C4-2B (cell line): Measurements from ENCODE around the gene HACD1.
"Not testable (repeated sequence)": the region's sequence is repeated elsewhere in the genome, so short reads cannot be mapped to it uniquely, and the experiment has no call there.

Source experiments
- H3K27ac ChIP-seq: fragments of 450-650 bp; 2 replicates; pipeline ENCODE4 v1.5.1; 2017
- ZFX ChIP-seq: fragments of 450-650 bp; IDR thresholded peaks from 2 replicates; pipeline ENCODE4 v1.6.1; 2017
- TF ChIP-seq, protein P1 (sequence below): fragments of 450-650 bp; conservative IDR thresholded peaks from 2 replicates; pipeline ENCODE4 v1.5.1; 2017; ENCODE audit warnings: mild to moderate bottlenecking

HACD1 gene

DNA sequence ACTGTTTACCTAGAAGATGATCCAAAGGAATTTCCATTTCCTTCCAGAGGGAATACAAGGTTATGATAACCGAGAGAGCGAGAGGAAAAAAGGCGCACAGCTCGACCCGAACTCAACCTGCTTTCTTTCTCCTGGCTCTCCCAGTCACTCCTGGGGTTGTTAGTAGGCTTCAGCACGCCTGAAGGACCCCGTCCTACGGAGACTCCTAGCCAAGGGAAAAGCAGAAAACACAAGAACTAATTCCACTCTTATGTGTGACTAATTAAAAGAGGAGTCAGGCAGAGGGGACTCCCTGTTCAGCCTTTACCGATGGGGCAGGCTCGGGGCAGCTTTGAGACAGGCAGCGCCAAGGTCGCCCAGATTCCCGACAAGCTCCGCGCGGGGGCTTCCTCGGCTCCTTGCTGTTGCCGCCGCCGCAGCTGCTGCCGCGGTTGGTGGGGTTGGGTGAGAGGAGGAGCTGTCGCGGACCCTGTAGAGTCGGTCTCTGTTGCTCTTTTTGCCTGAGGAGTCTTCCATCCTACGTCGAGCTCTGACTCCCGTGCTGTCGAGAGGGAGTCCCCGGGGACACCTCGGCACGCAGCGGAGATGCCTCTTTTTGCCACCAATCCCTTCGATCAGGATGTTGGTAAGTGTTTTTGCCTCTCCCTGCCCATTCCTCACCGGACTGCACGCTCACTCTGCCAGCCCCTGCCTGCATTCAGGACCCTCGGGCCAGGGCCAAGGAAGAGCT lies 26.7 kb upstream of the HACD1 start, which contains the start of gene STAM:
Gene STAM, plus strand, starts transcription at position 397 of the 730 bp plus-strand sequence. Its CDS starts 189 bp downstream, at position 586.
- TF ChIP-seq, protein P1, sequence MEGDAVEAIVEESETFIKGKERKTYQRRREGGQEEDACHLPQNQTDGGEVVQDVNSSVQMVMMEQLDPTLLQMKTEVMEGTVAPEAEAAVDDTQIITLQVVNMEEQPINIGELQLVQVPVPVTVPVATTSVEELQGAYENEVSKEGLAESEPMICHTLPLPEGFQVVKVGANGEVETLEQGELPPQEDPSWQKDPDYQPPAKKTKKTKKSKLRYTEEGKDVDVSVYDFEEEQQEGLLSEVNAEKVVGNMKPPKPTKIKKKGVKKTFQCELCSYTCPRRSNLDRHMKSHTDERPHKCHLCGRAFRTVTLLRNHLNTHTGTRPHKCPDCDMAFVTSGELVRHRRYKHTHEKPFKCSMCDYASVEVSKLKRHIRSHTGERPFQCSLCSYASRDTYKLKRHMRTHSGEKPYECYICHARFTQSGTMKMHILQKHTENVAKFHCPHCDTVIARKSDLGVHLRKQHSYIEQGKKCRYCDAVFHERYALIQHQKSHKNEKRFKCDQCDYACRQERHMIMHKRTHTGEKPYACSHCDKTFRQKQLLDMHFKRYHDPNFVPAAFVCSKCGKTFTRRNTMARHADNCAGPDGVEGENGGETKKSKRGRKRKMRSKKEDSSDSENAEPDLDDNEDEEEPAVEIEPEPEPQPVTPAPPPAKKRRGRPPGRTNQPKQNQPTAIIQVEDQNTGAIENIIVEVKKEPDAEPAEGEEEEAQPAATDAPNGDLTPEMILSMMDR, result no peak
- no peak for TF ChIP-seq ZFX
- peak within 1 kb of the TSS; percentile 95 for H3K27ac ChIP-seq

DNA sequence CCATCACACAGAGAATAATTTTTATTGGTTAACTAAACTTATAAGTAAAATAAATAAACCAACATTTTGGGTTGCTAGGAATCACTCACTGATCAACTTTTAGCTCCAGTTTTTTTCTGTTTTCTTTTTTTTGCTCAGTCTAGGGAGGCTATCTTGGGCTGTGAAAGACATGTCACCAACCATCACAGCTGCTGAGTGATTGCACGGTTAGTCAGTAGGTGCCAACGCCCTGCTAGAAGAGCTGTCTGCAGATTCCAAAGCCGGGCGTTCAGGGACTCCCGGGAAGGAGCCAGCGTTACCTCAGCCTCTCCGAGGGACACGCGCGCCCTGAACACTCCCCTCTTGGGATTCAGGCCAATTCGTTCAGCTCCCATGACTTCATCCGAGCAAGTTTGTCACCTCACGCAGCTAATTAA lies 26.2 kb upstream of the HACD1 start:
- peak overlapping the region; percentile 95 for H3K27ac ChIP-seq
- TF ChIP-seq, protein P1, result no peak
- TF ChIP-seq ZFX, result no peak

- no peak for TF ChIP-seq ZFX
- TF ChIP-seq, protein P1, result no peak
- no peak overlapping the region for H3K27ac ChIP-seq
Observed at GRCh38 chr10:17640331-17640816, 23.2 kb upstream of the HACD1 start.

DNA sequence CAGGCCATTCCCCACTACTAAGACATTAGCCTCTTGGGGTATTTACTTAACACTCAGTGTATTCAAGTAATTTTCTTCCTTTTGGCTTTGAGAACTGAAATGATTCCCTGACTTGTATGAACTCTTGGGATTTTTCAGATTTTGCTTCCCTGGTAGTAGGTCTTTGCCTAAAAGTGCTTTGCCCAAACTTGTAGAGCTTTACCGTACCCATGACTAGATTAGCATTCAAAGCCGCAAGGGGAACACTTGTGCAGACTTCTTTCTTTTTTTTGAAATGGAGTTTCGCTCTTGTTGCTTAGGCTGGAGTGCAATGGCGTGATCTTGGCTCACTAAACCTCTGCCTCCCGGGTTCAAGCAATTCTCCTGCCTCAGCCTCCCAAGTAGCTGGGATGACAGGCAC lies 20.7 kb upstream of the HACD1 start:
- TF ChIP-seq, protein P1, result no peak
- no peak for TF ChIP-seq ZFX

DNA sequence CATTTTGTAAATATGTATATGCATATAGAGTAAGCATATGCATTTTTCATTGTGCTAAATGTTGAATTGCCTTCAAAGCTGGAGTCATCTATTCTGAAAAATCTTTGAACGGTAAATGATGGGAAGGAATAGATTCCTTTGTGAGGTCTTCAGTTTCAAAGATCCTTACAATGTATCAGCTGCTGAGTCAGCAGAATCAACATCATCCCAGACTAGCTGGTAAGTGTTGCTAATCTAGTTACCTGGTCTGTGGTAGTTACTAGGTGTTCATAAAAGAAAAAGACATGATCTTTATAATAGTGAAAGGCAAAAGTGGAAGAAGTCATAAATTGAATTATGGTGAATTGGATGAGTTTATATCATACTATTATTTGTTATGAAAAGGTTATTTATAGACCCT lies 16.2 kb upstream of the HACD1 start:
- H3K27ac ChIP-seq, result no peak overlapping the region
- TF ChIP-seq, protein P1, result no peak
- no peak for TF ChIP-seq ZFX

More for the DNA sequence above, 20.7 kb upstream of the HACD1 start:
- H3K27ac ChIP-seq, result no peak overlapping the region

- H3K27ac ChIP-seq, result not testable (repeated sequence)
Observed at GRCh38 chr10:17632590-17632989, 15.4 kb upstream of the HACD1 start.

DNA sequence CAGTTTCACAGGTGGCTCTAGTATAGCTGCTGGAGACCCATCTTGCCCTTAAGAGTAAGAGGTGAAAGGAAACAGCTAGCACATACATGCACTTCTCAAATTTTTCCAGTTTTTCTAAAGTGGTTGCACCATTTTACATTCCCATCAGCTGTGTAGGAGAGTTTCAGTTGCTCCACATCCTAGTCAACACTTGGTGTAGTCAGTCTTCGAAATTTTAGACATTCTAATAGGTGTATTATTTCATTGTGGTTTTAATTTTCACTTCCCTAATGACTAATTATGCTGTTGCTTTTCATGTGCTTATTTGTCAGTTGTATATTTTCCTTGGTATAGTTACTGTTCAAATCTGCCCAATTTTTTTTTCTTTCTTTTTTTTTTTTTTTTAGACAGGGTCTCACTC lies 9.5 kb upstream of the HACD1 start:
- H3K27ac ChIP-seq, result no peak overlapping the region
- TF ChIP-seq, protein P1, result no peak
- TF ChIP-seq ZFX, result no peak

DNA sequence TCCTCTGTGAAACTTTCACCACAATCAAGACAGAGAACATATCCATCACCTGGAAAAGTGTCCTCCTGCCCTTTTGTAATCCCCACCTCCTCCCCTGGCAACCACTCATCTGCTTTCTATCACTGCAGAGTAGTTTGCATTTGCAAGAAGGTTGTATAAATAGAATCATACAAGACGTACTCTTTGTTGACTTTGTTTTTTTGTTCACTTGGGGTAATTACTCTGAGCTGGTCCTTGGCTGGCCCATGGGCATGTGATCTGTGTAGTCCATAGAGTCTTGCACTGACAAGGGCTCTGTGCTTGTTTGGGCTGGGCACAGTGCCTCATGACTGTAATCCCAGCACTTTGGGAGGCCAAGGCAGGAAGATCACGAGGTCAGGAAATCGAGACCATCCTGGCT lies 7.8 kb upstream of the HACD1 start:
- no peak for TF ChIP-seq ZFX
- TF ChIP-seq, protein P1, result no peak
- no peak overlapping the region for H3K27ac ChIP-seq
